ENCODE results near the gene CLDN19.

The CLDN19 gene

GRCh38 chr1:42743317-42744147, 3.5 kb upstream of the CLDN19 start:
- TF ChIP-seq REST (IDR thresholded peaks at IDR 0.05; ENCODE audit: insufficient read depth in 1 of 2, low read depth in 2 of 2, low read length in 2 of 2): no peak
- TF ChIP-seq SIN3A (IDR thresholded peaks at IDR 0.05; ENCODE audit: borderline replicate concordance, insufficient read depth, low read length): no peak
- no peak for TF ChIP-seq FOXP2 (optimal IDR thresholded peaks at IDR 0.05; ENCODE audit: borderline replicate concordance, extremely low read depth, extremely low read length, insufficient read depth)
- no peak for TF ChIP-seq TAF1 (IDR thresholded peaks at IDR 0.05; ENCODE audit: borderline replicate concordance, insufficient read depth, low read length)
- no peak for TF ChIP-seq POLR2AphosphoS5 (IDR thresholded peaks at IDR 0.05; ENCODE audit: low read depth, low read length)

GRCh38 chr1:42742617-42743316, 2.7 kb upstream of the CLDN19 start:
- TF ChIP-seq POLR2AphosphoS5 (IDR thresholded peaks at IDR 0.05; ENCODE audit: low read depth, low read length): no peak
- no peak for TF ChIP-seq TAF1 (IDR thresholded peaks at IDR 0.05; ENCODE audit: borderline replicate concordance, insufficient read depth, low read length)
- no peak for TF ChIP-seq FOXP2 (optimal IDR thresholded peaks at IDR 0.05; ENCODE audit: borderline replicate concordance, extremely low read depth, extremely low read length, insufficient read depth)
- no peak for TF ChIP-seq REST (IDR thresholded peaks at IDR 0.05; ENCODE audit: insufficient read depth in 1 of 2, low read depth in 2 of 2, low read length in 2 of 2)
- no peak for TF ChIP-seq SIN3A (IDR thresholded peaks at IDR 0.05; ENCODE audit: borderline replicate concordance, insufficient read depth, low read length)

- TF ChIP-seq REST (IDR thresholded peaks at IDR 0.05; ENCODE audit: insufficient read depth in 1 of 2, low read depth in 2 of 2, low read length in 2 of 2): no peak
- no peak for TF ChIP-seq POLR2AphosphoS5 (IDR thresholded peaks at IDR 0.05; ENCODE audit: low read depth, low read length)
- TF ChIP-seq TAF1 (IDR thresholded peaks at IDR 0.05; ENCODE audit: borderline replicate concordance, insufficient read depth, low read length): no peak
Measured at GRCh38 chr1:42742141-42742540, 2.1 kb upstream of the CLDN19 start.

- TF ChIP-seq POLR2AphosphoS5 (IDR thresholded peaks at IDR 0.05; ENCODE audit: low read depth, low read length) (no peak), REST (IDR thresholded peaks at IDR 0.05; ENCODE audit: insufficient read depth in 1 of 2, low read depth in 2 of 2, low read length in 2 of 2) (no peak), FOXP2 (optimal IDR thresholded peaks at IDR 0.05; ENCODE audit: borderline replicate concordance, extremely low read depth, extremely low read length, insufficient read depth) (no peak), SIN3A (IDR thresholded peaks at IDR 0.05; ENCODE audit: borderline replicate concordance, insufficient read depth, low read length) (no peak), TAF1 (IDR thresholded peaks at IDR 0.05; ENCODE audit: borderline replicate concordance, insufficient read depth, low read length) (no peak)
Measured at GRCh38 chr1:42741706-42742105, 1.7 kb upstream of the CLDN19 start.
